ENCODE measurements around the gene TPM2. TPM values are rescaled to one million over a fixed set of nuclear protein-coding genes. Genes with fewer than 3 reads are reported as not detected.

Gene TPM2
- total RNA-seq, 2 experiments from 2014 or later, result 4.9 to 6.6 TPM

- Mint-ChIP-seq H3K27me3 (ENCODE audit: low read depth) (peaks cover 3% of the 10 kb centered on the region), H3K36me3 (ENCODE audit: low read depth) (peaks cover 37% of the 10 kb centered on the region), H3K9me3 (peaks cover 1% of the 10 kb centered on the region), H3K4me3 (peak within 1 kb of the TSS; percentile 84), H3K27ac (peak within 1 kb of the TSS; percentile 94), H3K4me1 (ENCODE audit: low read depth) (peaks cover 67% of the 10 kb centered on the region)
- intact Hi-C loops (cut with micrococcal nuclease), result loop anchor here (1.0 to 10.0 kb wide), 2 partner anchors 70 to 826 kb away; no protein-coding TSS in a partner anchor
- CTCF ChIA-PET, result interaction anchor here (0.6 to 11.0 kb wide), 27 partner anchors 10 to 230 kb away, joined by 3 to 149 read pairs (median 4); partner anchors contain the start of genes CREB3, GBA2, RGP1 and SIT1
- peak; percentile 83 for DNase-seq
Observed at GRCh38 chr9:35658137-35658967, 31.4 kb downstream of the TPM2 start, which contains the start of gene CCDC107. Gene CCDC107, plus strand, starts transcription at chr9:35658292. Its CDS starts 88 bp downstream, at chr9:35658380.

GRCh38 chr9:35657546-35658136, 32.1 kb downstream of the TPM2 start, which contains the start of gene RMRP:
Gene RMRP, minus strand, starts transcription at chr9:35658019.
- intact Hi-C loops (cut with micrococcal nuclease), result loop anchor here (1.0 to 10.0 kb wide), 7 partner anchors 8 to 827 kb away; partner anchors contain the start of genes CREB3, HINT2 and TLN1
- CTCF ChIA-PET, result interaction anchor here (0.6 to 11.0 kb wide), 24 partner anchors 9 to 231 kb away, joined by 3 to 149 read pairs (median 4); partner anchors contain the start of genes CREB3 and SIT1
- Mint-ChIP-seq H3K4me1 (ENCODE audit: low read depth) (peaks cover 60% of the 10 kb centered on the region), H3K27ac (peak within 1 kb of the TSS; percentile 94), H3K9me3 (peaks cover 1% of the 10 kb centered on the region), H3K4me3 (peak within 1 kb of the TSS; percentile 84), H3K27me3 (ENCODE audit: low read depth) (peaks cover 3% of the 10 kb centered on the region), H3K36me3 (ENCODE audit: low read depth) (peaks cover 31% of the 10 kb centered on the region)
- DNase-seq, result peak; percentile 93

- peaks cover 57% of the 10 kb centered on the region for H3K4me1 Mint-ChIP-seq (ENCODE audit: low read depth)
- intact Hi-C loops (cut with micrococcal nuclease), result loop anchor here (1.0 to 10.0 kb wide), 6 partner anchors 8 to 828 kb away; partner anchors contain the start of genes CREB3, HINT2 and TLN1
- H3K9me3 Mint-ChIP-seq, result peaks cover 1% of the 10 kb centered on the region
- CTCF ChIA-PET, result interaction anchor here (1.2 to 11.0 kb wide), 8 partner anchors 8 to 89 kb away, joined by 3 to 149 read pairs (median 5); partner anchors contain the start of genes ARHGEF39 and SIT1
- peak overlapping the region; percentile 84 for H3K4me3 Mint-ChIP-seq
- H3K27ac Mint-ChIP-seq, result peak overlapping the region; percentile 94
- H3K27me3 Mint-ChIP-seq (ENCODE audit: low read depth), result peaks cover 3% of the 10 kb centered on the region
- peaks cover 24% of the 10 kb centered on the region for H3K36me3 Mint-ChIP-seq (ENCODE audit: low read depth)
- DNase-seq, result no peak
Observed at GRCh38 chr9:35656831-35657545, 32.7 kb downstream of the TPM2 start.

- peaks cover 57% of the 10 kb centered on the region for H3K4me1 Mint-ChIP-seq (ENCODE audit: low read depth)
- no peak for DNase-seq
- H3K27me3 Mint-ChIP-seq (ENCODE audit: low read depth), result peaks cover 3% of the 10 kb centered on the region
- CTCF ChIA-PET, result interaction anchor here (0.6 to 11.0 kb wide), 7 partner anchors 8 to 90 kb away, joined by 3 to 149 read pairs (median 5); partner anchors contain the start of genes ARHGEF39 and SIT1
- H3K9me3 Mint-ChIP-seq, result peaks cover 1% of the 10 kb centered on the region
- intact Hi-C loops (cut with micrococcal nuclease), result loop anchor here (10.0 kb wide), 1 partner anchor 828 kb away; no protein-coding TSS in a partner anchor
- H3K27ac Mint-ChIP-seq, result no peak overlapping the region
- no peak overlapping the region for H3K4me3 Mint-ChIP-seq
- H3K36me3 Mint-ChIP-seq (ENCODE audit: low read depth), result peaks cover 20% of the 10 kb centered on the region
Observed at GRCh38 chr9:35656348-35656747, 33.4 kb downstream of the TPM2 start.

- Mint-ChIP-seq H3K4me1 (ENCODE audit: low read depth) (peaks cover 47% of the 10 kb centered on the region), H3K27ac (no peak overlapping the region), H3K36me3 (ENCODE audit: low read depth) (peaks cover 12% of the 10 kb centered on the region), H3K27me3 (ENCODE audit: low read depth) (peaks cover 3% of the 10 kb centered on the region), H3K9me3 (peaks cover 1% of the 10 kb centered on the region), H3K4me3 (no peak overlapping the region)
- DNase-seq, result no peak
- CTCF ChIA-PET, result interaction anchor here (12.4 kb wide), 1 partner anchor 38 kb away, joined by 142 read pairs; the partner anchor contains the start of gene CD72
- intact Hi-C loops (cut with micrococcal nuclease), result loop anchor here (10.0 kb wide), 1 partner anchor 831 kb away; no protein-coding TSS in a partner anchor
Observed at GRCh38 chr9:35653611-35654010, 36.1 kb downstream of the TPM2 start.

- Mint-ChIP-seq H3K4me1 (ENCODE audit: low read depth) (peaks cover 53% of the 10 kb centered on the region), H3K9me3 (peaks cover under 1% of the 10 kb centered on the region), H3K36me3 (ENCODE audit: low read depth) (peaks cover 12% of the 10 kb centered on the region), H3K27ac (no peak overlapping the region), H3K4me3 (no peak overlapping the region), H3K27me3 (ENCODE audit: low read depth) (peaks cover under 1% of the 10 kb centered on the region)
- CTCF ChIA-PET, result interaction anchor here (12.4 kb wide), 1 partner anchor 37 kb away, joined by 142 read pairs; the partner anchor contains the start of gene CD72
- intact Hi-C loops (cut with micrococcal nuclease), result loop anchor here (10.0 kb wide), 1 partner anchor 832 kb away; no protein-coding TSS in a partner anchor
- DNase-seq, result no peak
Observed at GRCh38 chr9:35652829-35653209, 36.9 kb downstream of the TPM2 start.

GRCh38 chr9:35651956-35652828, 37.5 kb downstream of the TPM2 start:
- H3K27me3 Mint-ChIP-seq (ENCODE audit: low read depth), result no peaks in the 10 kb centered on the region
- H3K9me3 Mint-ChIP-seq, result no peaks in the 10 kb centered on the region
- intact Hi-C loops (cut with micrococcal nuclease), result loop anchor here (10.0 kb wide), 1 partner anchor 833 kb away; no protein-coding TSS in a partner anchor
- CTCF ChIA-PET, result interaction anchor here (0.7 to 12.4 kb wide), 5 partner anchors 9 to 747 kb away, joined by 3 to 149 read pairs (median 3); partner anchors contain the start of genes ARHGEF39, CCDC107, CD72 and RMRP
- H3K4me3 Mint-ChIP-seq, result peak overlapping the region; percentile 32
- peak overlapping the region; percentile 67 for H3K27ac Mint-ChIP-seq
- peaks cover 11% of the 10 kb centered on the region for H3K36me3 Mint-ChIP-seq (ENCODE audit: low read depth)
- H3K4me1 Mint-ChIP-seq (ENCODE audit: low read depth), result peaks cover 53% of the 10 kb centered on the region
- DNase-seq, result no peak

- CTCF ChIA-PET, result interaction anchor here (0.6 to 12.4 kb wide), 6 partner anchors 10 to 78 kb away, joined by 3 to 149 read pairs (median 4); partner anchors contain the start of genes ARHGEF39, CCDC107, CD72 and RMRP
- intact Hi-C loops (cut with micrococcal nuclease), result loop anchor here (10.0 kb wide), 1 partner anchor 834 kb away; no protein-coding TSS in a partner anchor
- H3K36me3 Mint-ChIP-seq (ENCODE audit: low read depth), result peaks cover 11% of the 10 kb centered on the region
- H3K4me1 Mint-ChIP-seq (ENCODE audit: low read depth), result peaks cover 46% of the 10 kb centered on the region
- H3K9me3 Mint-ChIP-seq, result no peaks in the 10 kb centered on the region
- peak; percentile 60 for DNase-seq
- peak within 1 kb of the TSS; percentile 93 for H3K4me3 Mint-ChIP-seq
- H3K27ac Mint-ChIP-seq, result peak within 1 kb of the TSS; percentile 94
- H3K27me3 Mint-ChIP-seq (ENCODE audit: low read depth), result no peaks in the 10 kb centered on the region
Observed at GRCh38 chr9:35650341-35651158, 39.2 kb downstream of the TPM2 start, which contains the start of gene SIT1. Gene SIT1, minus strand, starts transcription at chr9:35650931. Its CDS starts 78 bp downstream, at chr9:35650853.

- peak overlapping the region; percentile 94 for H3K27ac Mint-ChIP-seq
- H3K4me3 Mint-ChIP-seq, result peak overlapping the region; percentile 93
- peaks cover 46% of the 10 kb centered on the region for H3K4me1 Mint-ChIP-seq (ENCODE audit: low read depth)
- CTCF ChIA-PET, result interaction anchor here (0.6 to 12.4 kb wide), 8 partner anchors 10 to 97 kb away, joined by 3 to 149 read pairs (median 5); partner anchors contain the start of genes ARHGEF39, CCDC107, CD72 and RMRP
- H3K36me3 Mint-ChIP-seq (ENCODE audit: low read depth), result peaks cover 11% of the 10 kb centered on the region
- peak; percentile 66 for DNase-seq
- intact Hi-C loops (cut with micrococcal nuclease), result loop anchor here (1.0 to 10.0 kb wide), 2 partner anchors 8 to 835 kb away; no protein-coding TSS in a partner anchor
- H3K27me3 Mint-ChIP-seq (ENCODE audit: low read depth), result no peaks in the 10 kb centered on the region
- H3K9me3 Mint-ChIP-seq, result no peaks in the 10 kb centered on the region
Observed at GRCh38 chr9:35649431-35650340, 40.0 kb downstream of the TPM2 start.

Measured in activated naive CD4-positive, alpha-beta T cell treated with anti-CD3 and anti-CD28 coated beads for 36 hours (primary cell).